HUES6 (cell line): Measurements from ENCODE around the gene PRRT2.
"Not testable (repeated sequence)": the region's sequence is repeated elsewhere in the genome, so short reads cannot be mapped to it uniquely, and the experiment has no call there.

Experiments used
- H3K27ac ChIP-seq: 2 replicates; pipeline ENCODE4 v1.7.0; 2013; ENCODE audit warnings: low read depth, mild to moderate bottlenecking, low read length, inconsistent platforms
- H3K27me3 ChIP-seq: 2 replicates; pipeline ENCODE4 v1.6.1; 2013; ENCODE audit warnings: low read length; ENCODE audit not compliant: control insufficient read depth, insufficient read depth
- H3K36me3 ChIP-seq: 2 replicates; pipeline ENCODE4 v1.6.1; 2013; ENCODE audit warnings: low read length; ENCODE audit not compliant: control insufficient read depth, insufficient read depth
- H3K4me1 ChIP-seq: 2 replicates; pipeline ENCODE4 v1.6.1; 2013; ENCODE audit warnings: low read length; ENCODE audit not compliant: control insufficient read depth, insufficient read depth
- H3K4me3 ChIP-seq: 2 replicates; pipeline ENCODE4 v1.5.1; 2013; ENCODE audit warnings: low read depth, low read length
- H3K9ac ChIP-seq: one replicate; pipeline ENCODE4 v1.6.1; 2013; ENCODE audit warnings: mild to moderate bottlenecking, low read length
- H3K9me3 ChIP-seq: 2 replicates; pipeline ENCODE4 v1.6.1; 2013; ENCODE audit warnings: low read depth, low read length; ENCODE audit not compliant: control insufficient read depth, insufficient read depth

The PRRT2 gene

DNA sequence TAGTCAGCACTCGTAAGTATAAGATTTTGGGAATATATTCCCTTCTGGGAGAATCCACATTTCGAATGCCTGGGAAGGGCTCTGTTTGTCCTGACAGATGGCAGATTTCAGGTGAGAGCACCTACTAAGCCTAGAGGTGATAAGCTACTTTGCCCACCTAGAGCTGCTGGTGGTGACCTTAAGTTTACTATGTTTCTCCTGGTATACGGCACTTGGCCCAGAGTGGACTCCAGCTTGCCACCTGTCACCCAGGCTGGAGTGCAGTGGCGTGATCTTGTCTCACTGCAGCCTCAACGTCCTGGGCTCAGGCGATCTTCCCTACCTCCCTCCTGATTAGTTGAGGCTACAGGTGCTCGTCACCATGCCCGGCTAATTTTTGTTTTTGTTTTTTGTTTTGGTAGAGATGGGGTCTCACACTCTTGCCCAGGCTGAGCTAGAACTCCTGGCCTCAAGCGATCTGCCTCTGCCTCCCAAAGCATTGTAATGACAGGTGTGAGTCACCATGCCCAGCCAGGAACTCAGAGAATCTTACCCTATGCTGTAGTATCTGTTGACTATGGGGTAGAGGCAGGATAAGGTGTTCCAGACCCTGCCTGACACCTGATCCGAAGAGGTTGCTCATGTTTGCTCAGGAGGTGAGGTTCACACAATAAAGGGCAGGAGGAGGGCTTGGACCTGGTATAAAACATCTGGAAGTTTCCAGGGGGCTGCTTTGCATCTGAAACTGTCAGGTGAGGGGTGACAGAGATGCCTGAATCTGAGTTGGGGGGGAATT, 34.2 kb upstream of the PRRT2 start, which contains the start of gene ZG16:
Gene ZG16 (plus strand): TSS at position 681 of the 775 bp plus-strand sequence. CDS start 1,011 bp downstream, outside the sequence.
- H3K27ac ChIP-seq = no peak within 1 kb of the TSS
- peaks cover 7% of the 10 kb centered on the region; the same call in 1 of the 2 replicates for H3K4me1 ChIP-seq

DNA sequence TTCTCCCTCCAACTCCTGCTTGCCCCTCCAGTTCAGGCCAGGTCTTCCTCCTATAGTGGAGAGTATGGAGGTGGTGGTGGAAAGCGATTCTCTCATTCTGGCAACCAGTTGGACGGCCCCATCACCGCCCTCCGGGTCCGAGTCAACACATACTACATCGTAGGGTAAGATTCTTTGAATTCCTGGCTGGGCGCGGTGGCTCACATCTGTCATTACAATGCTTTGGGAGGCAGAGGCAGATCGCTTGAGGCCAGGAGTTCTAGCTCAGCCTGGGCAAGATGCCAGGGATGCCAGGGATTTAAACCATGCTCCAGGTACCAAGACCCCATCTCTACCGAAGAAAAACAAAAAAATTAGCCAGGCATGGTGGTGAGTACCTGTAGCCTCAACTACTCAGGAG, 32.5 kb upstream of the PRRT2 start:
- Histone ChIP-seq H3K27ac (no peak overlapping the region), H3K4me3 (no peak overlapping the region), H3K36me3 (no peaks in the 10 kb centered on the region), H3K4me1 (peaks cover 7% of the 10 kb centered on the region; the same call in 1 of the 2 replicates), H3K9me3 (no peaks in the 10 kb centered on the region; the same call in 1 of the 2 replicates), H3K9ac (no peak overlapping the region), H3K27me3 (peaks cover 29% of the 10 kb centered on the region; the same call in 1 of the 2 replicates)

More for the DNA sequence above, 34.2 kb upstream of the PRRT2 start, which contains the start of gene ZG16:
- Histone ChIP-seq H3K27me3 (peaks cover 29% of the 10 kb centered on the region; the same call in 1 of the 2 replicates), H3K9ac (no peak within 1 kb of the TSS), H3K4me3 (no peak within 1 kb of the TSS), H3K9me3 (no peaks in the 10 kb centered on the region), H3K36me3 (no peaks in the 10 kb centered on the region)

DNA sequence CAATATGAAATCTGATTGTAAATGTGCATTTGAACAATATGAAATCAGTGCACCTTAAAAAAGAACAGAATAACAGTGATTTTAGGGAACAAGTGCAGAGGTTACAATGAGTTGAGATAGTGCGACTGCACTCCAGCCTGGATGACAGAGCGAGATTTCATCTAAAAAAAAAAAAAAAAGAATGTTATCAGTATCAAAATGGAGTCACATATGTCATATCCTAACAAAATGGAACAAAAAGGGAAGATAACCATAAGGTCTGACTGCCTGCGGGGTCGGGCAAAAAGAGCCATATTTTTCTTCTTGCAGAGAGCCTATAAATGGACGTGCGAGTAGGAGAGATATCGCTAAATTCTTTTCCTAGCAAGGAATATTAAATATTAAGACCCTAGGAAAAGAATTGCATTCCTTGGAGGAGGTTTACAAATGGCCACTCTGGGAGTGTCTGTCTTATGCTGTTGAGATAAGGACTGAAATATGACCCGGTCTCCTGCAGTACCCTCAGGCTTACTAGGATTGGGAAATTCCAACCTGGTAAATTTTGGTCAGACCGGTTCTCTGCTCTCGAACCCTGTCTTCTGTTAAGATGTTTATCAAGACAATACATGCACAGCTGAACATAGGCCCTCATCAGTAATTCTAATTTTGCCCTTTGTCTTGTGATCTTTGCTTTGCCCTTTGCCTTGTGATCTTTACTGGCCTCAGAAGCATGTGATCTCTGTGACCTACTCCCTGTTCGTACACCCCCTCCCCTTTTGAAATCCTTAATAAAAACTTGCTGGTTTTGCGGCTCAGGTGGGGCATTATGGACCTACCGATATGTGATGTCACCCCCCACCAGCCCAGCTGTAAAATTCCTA, 28.7 kb upstream of the PRRT2 start:
- H3K9me3 ChIP-seq, H3K9ac ChIP-seq, H3K4me3 ChIP-seq, H3K27ac ChIP-seq, H3K4me1 ChIP-seq, H3K36me3 ChIP-seq: not testable (repeated sequence)
- H3K27me3 ChIP-seq = peaks cover 29% of the 10 kb centered on the region; the same call in 1 of the 2 replicates

DNA sequence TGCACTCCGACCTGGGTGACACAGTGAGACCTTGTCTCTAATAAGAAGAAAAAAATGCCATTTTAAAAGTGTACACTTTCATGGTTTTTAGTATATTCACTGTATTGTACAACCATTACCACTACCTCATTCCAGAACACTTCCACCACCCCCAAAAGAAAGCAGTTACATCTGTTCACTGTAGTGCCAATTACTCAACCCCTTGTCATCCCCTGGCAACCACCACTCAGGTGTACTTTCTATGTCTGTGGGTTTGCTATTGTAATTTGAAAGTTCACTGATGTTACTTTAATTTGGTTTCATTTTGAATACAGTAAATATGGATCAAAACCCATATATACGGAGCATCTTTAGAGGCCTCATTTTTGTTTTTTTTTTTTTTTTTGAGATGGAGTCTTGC, 27.8 kb upstream of the PRRT2 start:
- Histone ChIP-seq H3K9me3 (no peaks in the 10 kb centered on the region; the same call in 1 of the 2 replicates), H3K4me1 (peaks cover 10% of the 10 kb centered on the region; the same call in 1 of the 2 replicates), H3K36me3 (no peaks in the 10 kb centered on the region), H3K9ac (no peak overlapping the region), H3K27me3 (peaks cover 20% of the 10 kb centered on the region; the same call in 1 of the 2 replicates), H3K27ac (no peak overlapping the region), H3K4me3 (no peak overlapping the region)

DNA sequence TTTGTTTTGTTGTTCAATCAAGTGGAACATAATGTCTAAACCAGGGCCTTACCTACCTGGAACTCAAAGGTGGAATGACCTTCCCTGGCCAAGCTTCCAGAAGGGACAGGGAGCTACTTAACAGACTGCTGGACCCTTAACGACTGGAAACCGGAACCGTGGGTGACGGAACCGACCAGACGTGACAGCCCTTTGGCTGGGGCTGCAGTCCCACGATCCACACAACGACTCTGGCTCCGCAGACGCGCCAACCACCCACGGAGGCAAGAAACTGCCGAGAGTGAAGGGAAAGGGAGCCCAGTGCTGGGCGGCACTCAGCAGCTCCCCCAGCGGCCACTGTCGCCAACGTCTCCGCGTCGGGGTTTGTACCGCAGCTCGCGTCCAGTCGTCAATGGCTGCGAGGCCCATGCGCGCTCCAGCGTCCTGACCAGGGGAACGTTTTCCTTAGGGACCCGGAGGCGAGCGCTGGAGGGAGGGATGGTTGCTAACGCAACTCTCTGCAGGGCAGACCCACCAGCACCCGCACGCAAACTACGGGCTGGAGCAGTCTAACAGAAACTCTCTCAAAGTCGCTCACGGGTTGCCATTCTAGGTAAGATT, 27.0 kb upstream of the PRRT2 start:
- H3K4me1 ChIP-seq = peaks cover 3% of the 10 kb centered on the region; the same call in 1 of the 2 replicates
- H3K36me3 ChIP-seq = no peaks in the 10 kb centered on the region
- H3K9ac ChIP-seq = peak overlapping the region; percentile 18
- H3K4me3 ChIP-seq = peak overlapping the region; percentile 48
- H3K9me3 ChIP-seq = no peaks in the 10 kb centered on the region; the same call in 1 of the 2 replicates
- no peak overlapping the region for H3K27ac ChIP-seq
- H3K27me3 ChIP-seq = peaks cover 12% of the 10 kb centered on the region; the same call in 1 of the 2 replicates

DNA sequence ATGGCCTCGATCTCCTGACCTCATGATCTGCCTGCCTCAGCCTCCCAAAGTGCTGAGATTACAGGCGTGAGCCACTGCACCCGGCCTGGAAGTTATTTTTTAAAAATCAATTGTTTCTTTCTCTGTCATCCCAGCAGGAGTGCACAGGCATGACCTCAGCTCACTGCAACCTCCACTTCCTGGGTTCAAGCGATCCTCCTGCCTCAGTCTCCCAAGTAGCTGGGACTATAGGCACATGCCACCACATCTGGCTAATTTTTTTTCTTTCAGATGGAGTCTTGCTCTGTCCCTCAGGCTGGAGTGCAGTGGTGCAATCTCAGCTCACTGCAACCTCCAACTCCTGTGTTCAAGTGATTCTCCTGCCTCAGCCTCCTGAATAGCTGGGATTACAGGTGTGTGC, 24.8 kb upstream of the PRRT2 start:
- H3K4me3 ChIP-seq, H3K27me3 ChIP-seq, H3K9ac ChIP-seq, H3K36me3 ChIP-seq, H3K9me3 ChIP-seq, H3K27ac ChIP-seq: not testable (repeated sequence)
- peaks cover 10% of the 10 kb centered on the region for H3K4me1 ChIP-seq

DNA sequence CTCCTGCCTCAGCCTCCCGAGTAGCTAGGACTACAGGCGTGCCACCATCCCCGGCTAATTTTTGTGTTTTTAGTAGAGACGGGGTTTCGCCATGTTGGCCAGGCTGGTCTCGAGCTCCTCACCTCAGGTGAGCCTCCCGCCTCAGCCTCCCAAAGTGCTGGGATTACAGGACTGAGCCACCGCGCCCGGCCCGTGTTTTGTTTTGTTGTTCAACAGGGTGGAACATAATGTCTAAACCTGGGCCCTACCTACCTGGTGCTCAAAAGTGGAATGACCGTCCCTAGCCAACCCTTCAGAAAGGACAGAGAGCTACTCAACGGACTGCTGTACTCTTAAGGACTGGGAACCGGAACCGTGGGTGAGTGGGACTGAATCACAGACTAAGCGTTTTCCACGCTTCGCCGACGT, 22.2 kb upstream of the PRRT2 start:
- H3K9me3 ChIP-seq = no peaks in the 10 kb centered on the region
- peak overlapping the region; percentile 77; the same call in 1 of the 2 replicates for H3K27ac ChIP-seq
- H3K4me1 ChIP-seq = peaks cover 12% of the 10 kb centered on the region
- peaks cover 5% of the 10 kb centered on the region; the same call in 1 of the 2 replicates for H3K36me3 ChIP-seq
- peak overlapping the region; percentile 86 for H3K9ac ChIP-seq
- H3K4me3 ChIP-seq = peak overlapping the region; percentile 90
- no peaks in the 10 kb centered on the region for H3K27me3 ChIP-seq

DNA sequence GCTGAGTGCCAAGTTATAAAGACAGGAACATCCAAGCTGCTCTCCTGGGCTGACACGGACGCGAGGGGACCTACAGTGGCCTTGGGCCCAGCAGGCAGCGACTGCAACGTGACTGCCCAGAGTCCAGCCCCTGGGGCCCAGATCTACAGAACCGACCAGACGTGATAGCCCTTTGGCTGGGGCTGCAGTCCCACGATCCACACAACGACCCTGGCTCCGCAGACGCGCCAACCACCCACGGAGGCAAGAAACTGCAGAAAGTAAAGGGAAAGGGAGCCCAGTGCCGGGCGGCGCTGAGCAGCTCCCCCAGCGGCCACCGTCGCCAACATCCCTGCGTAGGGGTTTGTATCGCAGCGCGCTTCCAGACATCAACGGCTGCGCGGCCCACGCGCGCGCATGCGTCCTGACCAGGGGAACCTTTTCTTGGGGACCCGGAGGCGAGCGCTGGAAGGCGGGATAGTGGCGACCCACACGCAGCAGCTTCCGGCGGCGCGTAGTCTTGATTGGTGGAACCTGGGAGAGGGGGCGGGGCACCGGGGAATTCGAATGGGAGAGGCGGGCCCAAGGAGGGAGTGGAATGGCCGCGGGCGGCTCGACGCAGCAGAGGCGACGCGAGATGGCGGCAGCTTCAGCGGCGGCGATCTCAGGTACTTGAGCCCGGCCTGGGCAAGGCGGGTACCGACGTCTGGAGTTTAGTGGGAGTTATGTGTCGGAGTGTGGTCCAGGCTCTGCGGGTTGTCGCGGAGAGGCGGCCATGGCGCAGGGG, 21.6 kb upstream of the PRRT2 start, which contains the start of gene KIF22:
Gene KIF22 (plus strand): TSS at position 569 of the 766 bp plus-strand sequence. CDS start 9 bp downstream, at position 578.
- peak within 1 kb of the TSS; percentile 78; the same call in 1 of the 2 replicates for H3K27ac ChIP-seq
- H3K27me3 ChIP-seq = no peaks in the 10 kb centered on the region
- peaks cover 11% of the 10 kb centered on the region for H3K36me3 ChIP-seq
- no peaks in the 10 kb centered on the region for H3K9me3 ChIP-seq
- H3K4me3 ChIP-seq = peak within 1 kb of the TSS; percentile 90
- peak within 1 kb of the TSS; percentile 92 for H3K9ac ChIP-seq
- peaks cover 11% of the 10 kb centered on the region for H3K4me1 ChIP-seq

DNA sequence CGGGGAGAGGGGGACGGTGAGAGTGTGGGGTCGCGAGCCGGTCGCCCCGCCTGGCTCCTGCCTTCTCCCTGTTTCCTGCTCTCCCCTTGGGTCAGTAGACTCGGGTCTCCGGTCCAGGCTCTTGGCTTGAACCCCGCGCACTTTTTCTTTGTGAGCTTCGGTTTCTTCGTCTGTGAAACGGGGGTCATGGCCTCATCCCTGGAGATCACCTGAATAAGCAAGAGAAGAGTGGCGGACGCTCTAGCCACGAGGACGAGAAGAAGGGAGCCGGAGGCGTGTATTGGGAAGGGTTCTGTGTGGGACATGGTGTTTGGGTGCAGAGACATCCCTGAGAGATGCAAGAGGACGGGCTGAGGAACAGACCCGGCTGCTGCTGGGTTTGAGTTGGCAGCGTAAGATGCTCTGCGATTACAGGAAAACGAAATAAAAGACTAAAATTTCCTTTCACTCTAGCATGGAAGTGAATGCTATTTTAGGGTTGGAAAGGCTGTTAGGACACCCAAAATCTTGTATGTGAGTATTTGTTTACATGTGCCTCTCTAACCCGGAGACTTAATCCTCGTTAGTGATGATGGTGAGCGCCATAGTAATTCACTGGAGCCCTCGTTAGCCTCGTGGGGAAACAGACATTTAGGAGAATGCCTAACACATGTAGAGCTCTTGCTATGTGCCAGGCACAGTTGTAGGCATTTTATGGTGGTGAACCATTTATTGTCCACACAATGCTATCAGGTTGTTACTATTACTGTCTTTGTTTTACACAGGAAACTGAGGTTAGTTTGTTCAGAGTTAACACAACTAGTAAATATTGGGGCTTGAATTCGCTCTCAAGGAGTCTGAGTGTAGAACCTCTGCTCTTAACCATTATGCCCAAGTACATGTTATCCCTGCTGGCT, 20.8 kb upstream of the PRRT2 start:
- peak overlapping the region; percentile 92 for H3K9ac ChIP-seq
- no peaks in the 10 kb centered on the region for H3K9me3 ChIP-seq
- H3K27me3 ChIP-seq = no peaks in the 10 kb centered on the region
- H3K4me3 ChIP-seq = peak overlapping the region; percentile 90
- H3K4me1 ChIP-seq = peaks cover 11% of the 10 kb centered on the region
- H3K36me3 ChIP-seq = peaks cover 15% of the 10 kb centered on the region
- peak overlapping the region; percentile 78; the same call in 1 of the 2 replicates for H3K27ac ChIP-seq
